HCT116 (cell line): ENCODE results near the gene PRR35. TPM values are rescaled to one million over a fixed set of nuclear protein-coding genes. Genes with fewer than 3 reads are reported as not detected.

Source experiments
- ATAC-seq: fragments of 200-7000 bp; cut with Tn5 transposase; 2 replicates; pipeline ENCODE4 v1.9.1; 2020; ENCODE audit warnings: mild to moderate bottlenecking, moderate library complexity
- BruUV-seq: library from RNA; stranded (reverse); fragments of 400-500 nt; replicated peaks from 2 replicates; lab custom pipeline; 2021; lab: Mats Ljungman, UMichigan
- CTCF ChIA-PET: fragments of 300-600 bp; sonication (Branson Sonifier 250); formaldehyde crosslinking; loops from one replicate; lab custom pipeline; 2021; ENCODE audit warnings: antibody characterized with exemption; lab: Charles Lee
- POLR2A ChIA-PET: fragments of 300-600, 350-600 bp; sonication (Branson Sonifier 250); formaldehyde crosslinking; loops from one replicate; lab custom pipeline; 2021; ENCODE audit warnings: antibody characterized with exemption; lab: Charles Lee
- RAD21 ChIA-PET, 2 experiments: fragments of 300-600 bp; sonication (Branson Sonifier 250); formaldehyde crosslinking; loops; one replicate each; lab custom pipeline; 2023; ENCODE audit warnings: low total read pairs in 2 of 2; ENCODE audit not compliant: uncharacterized antibody in 2 of 2, unreplicated experiment in 2 of 2, low non-redundant PET in 1 of 2; lab: Charles Lee
- DNase-seq: peaks from one replicate; pipeline ENCODE4 v3.0.0-alpha.2; 2010; ENCODE audit warnings: low read depth, low spot score
- H2AFZ ChIP-seq: fragments of 200-600 bp; shearing (Covaris generic), sonication (generic); 2 replicates; pipeline ENCODE4 v1.6.1; 2017; ENCODE audit warnings: low read depth, mixed run types, mixed read lengths, antibody characterized with exemption, low read length; ENCODE audit not compliant: poor library complexity, severe bottlenecking
- H3K27ac ChIP-seq: 2 replicates; pipeline ENCODE4 v1.5.1; 2012; ENCODE audit warnings: low read depth, low read length
- H3K27me3 ChIP-seq: fragments of 200-600 bp; sonication (generic); 2 replicates; pipeline ENCODE4 v1.6.1; 2016; ENCODE audit warnings: mixed run types, low read length, mixed read lengths; ENCODE audit not compliant: insufficient read depth
- H3K36me3 ChIP-seq, 2 experiments: fragments of 200-500 bp in 1 of 2; fragments of 200-600 bp in 1 of 2; sonication (Bioruptor generic) in 1 of 2; sonication (generic) in 1 of 2; 2 replicates each; pipeline versions ENCODE4 v1.5.1 to v1.6.1; 2014 to 2016; ENCODE audit warnings: low read length in 2 of 2, inconsistent platforms in 1 of 2, mixed read lengths in 1 of 2, mixed run types in 1 of 2; ENCODE audit not compliant: insufficient read depth in 2 of 2, control insufficient read depth in 1 of 2
- H3K4me1 ChIP-seq, 2 experiments: fragments of 200-600 bp in 1 of 2; sonication (generic) in 1 of 2; 2 replicates each; pipeline versions ENCODE4 v1.5.1 to v1.6.1; 2012 to 2017; ENCODE audit warnings: low read length in 2 of 2, inconsistent platforms in 1 of 2, mild to moderate bottlenecking in 1 of 2, mixed read lengths in 1 of 2, mixed run types in 1 of 2, moderate library complexity in 1 of 2; ENCODE audit not compliant: insufficient read depth in 2 of 2, control insufficient read depth in 1 of 2
- H3K4me2 ChIP-seq: fragments of 200-600 bp; sonication (generic); 2 replicates; pipeline ENCODE4 v1.6.1; 2017; ENCODE audit warnings: mixed run types, low read length, mixed read lengths
- H3K4me3 ChIP-seq, 2 experiments: fragments of 200-600 bp in 1 of 2; sonication (generic) in 1 of 2; replicated peaks in 1 of 2; 2 replicates each; pipeline ENCODE4 v1.5.1; 2011 to 2016; ENCODE audit warnings: low read length in 2 of 2, control low read depth in 1 of 2, low read depth in 1 of 2, mild to moderate bottlenecking in 1 of 2, mixed read lengths in 1 of 2, mixed run types in 1 of 2
- H3K79me2 ChIP-seq: fragments of 200-600 bp; sonication (generic); 2 replicates; pipeline ENCODE4 v1.6.1; 2017; ENCODE audit warnings: mild to moderate bottlenecking, mixed run types, low read length, moderate library complexity, mixed read lengths; ENCODE audit not compliant: insufficient read depth
- H3K9ac ChIP-seq: fragments of 200-600 bp; sonication (generic); 2 replicates; pipeline ENCODE4 v1.6.1; 2016; ENCODE audit warnings: low read length, mixed read lengths
- H3K9me2 ChIP-seq: fragments of 200-600 bp; sonication (generic), shearing (Covaris generic); 2 replicates; pipeline ENCODE4 v1.6.1; 2017; ENCODE audit warnings: mixed run types, mild to moderate bottlenecking, moderate library complexity; ENCODE audit not compliant: insufficient read depth
- H3K9me3 ChIP-seq, 2 experiments: fragments of 200-500 bp in 1 of 2; fragments of 200-600 bp in 1 of 2; sonication (Bioruptor generic) in 1 of 2; sonication (generic) in 1 of 2; 2 replicates each; pipeline ENCODE4 v1.6.1; 2014 to 2017; ENCODE audit warnings: low read length in 2 of 2, mixed read lengths in 2 of 2, inconsistent platforms in 1 of 2, low read depth in 1 of 2, mild to moderate bottlenecking in 1 of 2, mixed run types in 1 of 2, moderate library complexity in 1 of 2; ENCODE audit not compliant: control insufficient read depth in 1 of 2, insufficient read depth in 1 of 2
- H4K20me1 ChIP-seq: fragments of 200-600 bp; sonication (generic), shearing (Covaris generic); 2 replicates; pipeline ENCODE4 v1.6.1; 2017; ENCODE audit warnings: mixed run types, mild to moderate bottlenecking, moderate library complexity; ENCODE audit not compliant: insufficient read depth
- ATF3 ChIP-seq: IDR thresholded peaks from 2 replicates; pipeline ENCODE4 v1.6.1; 2012
- CBX3 ChIP-seq: IDR thresholded peaks from 2 replicates; pipeline ENCODE4 v1.6.1; 2012; ENCODE audit warnings: low read depth
- EGR1 ChIP-seq: IDR thresholded peaks from 2 replicates; pipeline ENCODE4 v1.6.1; 2012; ENCODE audit warnings: low read depth
- ELF1 ChIP-seq: IDR thresholded peaks from 2 replicates; pipeline ENCODE4 v1.6.1; 2012; ENCODE audit warnings: low read depth, borderline replicate concordance
- JUND ChIP-seq: IDR thresholded peaks from 2 replicates; pipeline ENCODE4 v1.6.1; 2012
- SIN3A ChIP-seq: IDR thresholded peaks from 2 replicates; pipeline ENCODE4 v1.6.1; 2012; ENCODE audit warnings: low read depth
- SRF ChIP-seq: IDR thresholded peaks from 2 replicates; pipeline ENCODE4 v1.6.1; 2012; ENCODE audit warnings: low read depth
- TCF7L2 ChIP-seq: IDR thresholded peaks from 2 replicates; pipeline ENCODE4 v1.7.0; 2011; ENCODE audit warnings: borderline replicate concordance, inconsistent platforms; ENCODE audit not compliant: insufficient read depth, insufficient read length; ENCODE audit errors: extremely low read depth
- ZBTB33 ChIP-seq: IDR thresholded peaks from 2 replicates; pipeline ENCODE4 v1.6.1; 2011; ENCODE audit warnings: mild to moderate bottlenecking, low read length, moderate library complexity; ENCODE audit not compliant: insufficient replicate concordance; ENCODE audit errors: extremely low read depth
- ZFX ChIP-seq: fragments of 450-650 bp; IDR thresholded peaks from 2 replicates; pipeline ENCODE4 v1.6.1; 2017
- intact Hi-C: fragments of 100-400 bp; cut with micrococcal nuclease; formaldehyde crosslinking; loops from 2 replicates; pipeline ENCODE4 v1.10.0; 2022
- total RNA-seq: library from RNA; stranded (reverse); gene quantifications from one replicate; pipeline ENCODE4 v1.2.1, GENCODE V29; 2021; ENCODE audit not compliant: unreplicated experiment
- TF ChIP-seq, protein P1 (sequence below): IDR thresholded peaks from 2 replicates; pipeline ENCODE4 v1.6.1; 2012

PRR35 gene
- total RNA-seq, 1 experiment from 2014 or later, result not detected

DNA sequence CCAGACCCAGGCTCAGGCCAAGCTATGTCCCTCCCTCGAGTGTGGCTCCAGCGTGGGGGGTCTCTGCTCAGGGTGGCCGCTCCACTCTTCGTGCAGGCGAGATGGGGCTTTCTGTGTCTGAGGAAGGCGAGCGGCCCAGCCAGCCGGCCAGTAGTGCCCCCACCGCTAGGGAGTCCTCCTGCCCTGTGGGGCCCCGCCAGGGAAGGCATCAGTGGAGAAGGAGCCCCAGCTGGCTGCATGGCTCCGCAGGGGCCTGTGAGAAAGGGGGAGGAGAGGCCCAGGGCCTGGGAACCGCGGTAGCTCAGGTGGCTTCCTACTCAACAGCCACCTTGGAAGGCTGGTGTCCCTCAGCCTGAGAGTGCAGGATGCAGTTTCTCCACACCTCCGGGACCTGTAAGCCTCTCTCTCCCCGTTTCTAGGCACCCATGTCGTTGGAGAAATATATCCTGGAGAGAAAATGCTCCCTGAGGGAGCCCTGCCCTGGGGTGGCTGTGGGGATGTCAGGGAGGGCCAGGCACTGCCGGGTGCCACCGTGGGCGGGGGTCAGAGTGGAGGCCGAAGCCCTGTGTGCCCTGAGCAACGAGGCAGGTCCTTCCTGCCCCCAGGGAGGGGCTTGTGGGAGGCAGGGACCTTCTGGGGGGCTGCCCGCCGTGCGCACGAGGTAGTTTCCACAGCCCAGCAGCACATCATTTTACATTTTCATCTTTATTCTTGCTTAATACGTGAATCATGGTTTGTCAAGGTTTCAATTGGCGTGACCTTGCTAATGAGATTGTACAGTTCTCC is 12.9 kb downstream of the PRR35 start (continued):
- no peak for TF ChIP-seq TCF7L2
- TF ChIP-seq, all 23 proteins: peak for 0

- no peaks in the 10 kb centered on the region for H3K36me3 ChIP-seq
- peaks cover 1 to 3% of the 10 kb centered on the region in 2 experiments; a peak in 3 of 4 replicates for H3K4me1 ChIP-seq
- RAD21 ChIA-PET, result no interaction called here
- no peak overlapping the region for H3K9ac ChIP-seq
- intact Hi-C loops, result no loop called here
- H3K4me2 ChIP-seq, result no peak overlapping the region
- no peak for DNase-seq
- no peak overlapping the region for H3K27ac ChIP-seq
- no peaks in the 10 kb centered on the region for H4K20me1 ChIP-seq
- no peak for TF ChIP-seq ZBTB33
- TF ChIP-seq, protein P1, sequence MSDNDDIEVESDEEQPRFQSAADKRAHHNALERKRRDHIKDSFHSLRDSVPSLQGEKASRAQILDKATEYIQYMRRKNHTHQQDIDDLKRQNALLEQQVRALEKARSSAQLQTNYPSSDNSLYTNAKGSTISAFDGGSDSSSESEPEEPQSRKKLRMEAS, result no peak
- no peak for TF ChIP-seq TCF7L2
- TF ChIP-seq ZFX, result no peak
- TF ChIP-seq EGR1, result no peak
- TF ChIP-seq ELF1, result no peak
- no peak for TF ChIP-seq SIN3A
- no peak for TF ChIP-seq SRF
- TF ChIP-seq CBX3, result no peak
- TF ChIP-seq ATF3, result no peak
- TF ChIP-seq JUND, result no peak
- TF ChIP-seq, all 23 proteins: peak for 0
- ChIA-PET POLR2A (no interaction called here), CTCF (no interaction called here)
- Histone ChIP-seq H3K27me3 (no peaks in the 10 kb centered on the region), H2AFZ (no peak overlapping the region), H3K9me2 (no peaks in the 10 kb centered on the region), H3K79me2 (peaks cover 9% of the 10 kb centered on the region; the same call in 1 of the 2 replicates), H3K9me3 (no peaks in the 10 kb centered on the region), H3K4me3 (no peak overlapping the region)
- no TSS peak for BruUV-seq
- no peak for ATAC-seq
Measured at GRCh38 chr16:574021-574760, 14.0 kb downstream of the PRR35 start.
